Ectodermal cell (in vitro differentiated cells): Measurements from ENCODE around the gene METTL13.

Experiments
- H3K27ac ChIP-seq: 2 replicates; pipeline ENCODE4 v1.7.0; 2013; ENCODE audit warnings: mild to moderate bottlenecking, low read depth, low read length; ENCODE audit not compliant: insufficient read depth, poor library complexity, severe bottlenecking
- H3K27me3 ChIP-seq: 2 replicates; pipeline ENCODE4 v1.7.0; 2013; ENCODE audit warnings: mild to moderate bottlenecking, low read length; ENCODE audit not compliant: insufficient read depth, control insufficient read depth, poor library complexity, severe bottlenecking
- H3K36me3 ChIP-seq: one replicate; pipeline ENCODE4 v1.7.0; 2013; ENCODE audit warnings: low read length; ENCODE audit not compliant: control insufficient read depth, insufficient read depth
- H3K4me1 ChIP-seq: one replicate; pipeline ENCODE4 v1.7.0; 2013; ENCODE audit warnings: low read length; ENCODE audit not compliant: control insufficient read depth, insufficient read depth
- H3K4me3 ChIP-seq: 2 replicates; pipeline ENCODE4 v1.7.0; 2013; ENCODE audit warnings: low read depth, low read length, control low read depth; ENCODE audit not compliant: insufficient read depth
- H3K9me3 ChIP-seq: 2 replicates; pipeline ENCODE4 v1.7.0; 2013; ENCODE audit warnings: mild to moderate bottlenecking, low read length, moderate library complexity; ENCODE audit not compliant: control insufficient read depth
- WGBS, 2 experiments: methylation state at CpG; one replicate each; pipeline ENCODE4 v1.1.7; 2013; ENCODE audit warnings: missing lambda C conversion rate in 2 of 2; 5-methylcytosine and 5-hydroxymethylcytosine counted together

Gene METTL13

DNA sequence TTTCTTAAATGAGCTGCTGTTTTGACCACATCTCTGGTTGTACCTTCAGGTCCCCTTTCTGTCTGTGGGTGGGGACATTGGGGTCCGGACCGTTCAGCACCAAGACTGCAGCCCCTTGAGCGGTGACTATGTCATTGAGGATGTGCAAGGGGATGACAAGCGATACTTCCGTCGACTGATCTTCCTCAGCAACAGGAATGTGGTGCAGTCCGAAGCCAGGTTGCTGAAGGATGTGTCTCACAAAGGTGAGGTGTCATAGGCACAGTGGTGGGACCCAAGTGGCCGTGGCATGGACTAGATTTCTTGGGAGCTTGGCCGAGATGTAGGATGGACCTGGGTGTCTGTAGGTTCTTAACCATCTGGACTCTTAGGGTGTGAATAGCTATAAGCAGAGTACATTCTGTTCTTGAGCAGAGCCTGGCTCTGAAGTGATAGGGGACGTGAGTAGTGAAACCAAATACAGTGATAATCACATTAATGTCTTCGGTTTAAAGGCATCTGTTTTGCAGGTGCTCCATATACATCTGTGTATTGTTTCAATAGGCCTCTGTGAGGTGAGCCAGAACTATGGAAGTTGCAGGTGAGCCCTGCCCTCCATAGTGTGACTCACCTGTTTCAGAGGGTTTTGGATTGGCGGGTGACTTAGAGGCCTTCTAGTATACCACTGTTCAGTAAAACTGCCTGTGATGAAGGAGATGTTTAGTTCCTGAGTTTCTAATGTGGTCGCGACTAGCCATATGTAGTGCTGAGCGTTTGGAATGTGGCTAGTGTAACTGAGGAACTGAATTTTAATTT is 6.4 kb downstream of the METTL13 start:
- H3K4me1 ChIP-seq: no peaks in the 10 kb centered on the region
- 94% methylated on average over 14 of the region's 15 CpGs for WGBS, 2 experiments
- H3K36me3 ChIP-seq: peaks cover 67% of the 10 kb centered on the region

DNA sequence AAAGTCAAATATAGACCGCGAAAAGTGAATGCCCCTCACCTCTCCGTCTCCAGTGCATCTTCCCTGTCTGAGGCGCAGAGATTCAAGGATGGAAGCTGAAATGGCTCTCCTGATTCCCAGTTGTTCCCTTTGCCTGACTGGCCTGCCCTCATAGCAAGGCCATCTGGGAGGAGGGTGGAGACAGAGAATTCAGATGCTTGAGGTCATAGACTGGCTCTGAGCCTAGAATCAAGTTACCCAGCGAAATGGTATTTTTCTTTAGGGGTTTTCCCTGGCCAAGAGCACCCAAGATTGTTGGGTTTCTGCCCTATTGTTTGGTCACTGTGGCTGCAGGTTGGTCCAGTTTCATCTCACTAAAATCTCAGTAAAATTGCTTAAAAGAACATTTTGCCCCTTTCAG is 7.2 kb downstream of the METTL13 start:
- 95 to 98% methylated on average over 5 of the region's 5 CpGs for WGBS, 2 experiments
- Histone ChIP-seq H3K36me3 (peaks cover 70% of the 10 kb centered on the region), H3K4me3 (no peak overlapping the region)

More for the DNA sequence above, 6.4 kb downstream of the METTL13 start:
- no peak overlapping the region for H3K27ac ChIP-seq
- no peaks in the 10 kb centered on the region for H3K9me3 ChIP-seq
- H3K27me3 ChIP-seq: no peaks in the 10 kb centered on the region
- H3K4me3 ChIP-seq: no peak overlapping the region

DNA sequence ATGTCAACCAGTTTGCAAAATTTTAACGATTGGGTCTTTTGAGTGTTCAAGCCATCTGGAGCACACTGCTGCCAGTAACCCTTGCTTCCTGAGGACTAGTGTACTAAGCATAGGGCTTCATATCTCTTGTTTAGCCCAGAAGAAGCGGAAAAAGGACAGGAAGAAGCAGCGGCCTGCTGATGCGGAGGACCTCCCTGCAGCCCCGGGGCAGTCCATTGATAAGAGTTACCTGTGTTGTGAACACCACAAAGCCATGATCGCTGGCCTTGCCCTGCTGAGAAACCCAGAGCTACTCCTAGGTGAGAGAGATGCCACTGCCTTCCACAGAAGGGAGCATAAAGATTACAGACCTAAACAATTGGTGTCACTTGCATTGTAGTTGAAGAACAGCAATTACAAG is 8.9 kb downstream of the METTL13 start:
- 95 to 96% methylated on average over 6 of the region's 6 CpGs for WGBS, 2 experiments
- Histone ChIP-seq H3K27me3 (no peaks in the 10 kb centered on the region), H3K4me1 (no peaks in the 10 kb centered on the region), H3K4me3 (no peak overlapping the region), H3K27ac (no peak overlapping the region), H3K9me3 (no peaks in the 10 kb centered on the region), H3K36me3 (peaks cover 67% of the 10 kb centered on the region)

More for the DNA sequence above, 7.2 kb downstream of the METTL13 start:
- Histone ChIP-seq H3K4me1 (no peaks in the 10 kb centered on the region), H3K27ac (no peak overlapping the region), H3K27me3 (no peaks in the 10 kb centered on the region), H3K9me3 (no peaks in the 10 kb centered on the region)

DNA sequence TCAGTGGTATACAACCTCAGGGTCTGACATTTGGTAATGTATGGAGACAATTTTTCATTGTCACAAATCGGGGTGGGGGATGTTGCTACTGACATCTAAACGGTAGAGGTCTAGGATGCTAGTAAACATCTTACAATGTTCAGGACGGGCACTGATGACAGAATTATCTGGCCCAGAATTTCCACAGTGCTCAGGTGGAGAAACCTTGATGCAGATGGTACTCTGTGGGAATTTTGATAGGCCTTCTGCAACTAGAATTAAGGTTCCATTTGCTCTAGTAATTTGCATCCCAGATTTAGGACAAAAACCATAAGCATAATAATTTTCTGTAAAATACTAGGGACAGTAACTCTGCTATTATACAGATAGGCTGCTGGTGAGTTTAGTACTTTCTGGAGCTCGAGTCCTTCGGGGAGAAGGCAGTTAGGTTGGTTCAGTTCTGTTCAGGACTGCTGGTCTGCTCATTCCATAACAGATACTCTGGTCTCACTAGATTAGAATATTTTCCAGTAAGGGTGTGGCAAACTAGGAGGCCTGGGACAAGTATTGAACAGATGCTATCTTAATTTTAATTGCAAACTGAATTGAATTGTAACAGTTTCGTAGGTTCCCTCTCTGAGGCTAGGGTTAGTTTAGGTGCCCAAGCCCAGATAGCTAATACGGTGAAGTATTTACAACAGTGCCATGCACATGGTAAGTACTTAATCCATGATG is 11.4 kb downstream of the METTL13 start:
- Histone ChIP-seq H3K4me1 (no peaks in the 10 kb centered on the region), H3K27ac (no peak overlapping the region), H3K36me3 (peaks cover 56% of the 10 kb centered on the region), H3K4me3 (no peak overlapping the region), H3K27me3 (no peaks in the 10 kb centered on the region), H3K9me3 (no peaks in the 10 kb centered on the region)
- 96 to 99% methylated on average over 7 of the region's 7 CpGs for WGBS, 2 experiments

DNA sequence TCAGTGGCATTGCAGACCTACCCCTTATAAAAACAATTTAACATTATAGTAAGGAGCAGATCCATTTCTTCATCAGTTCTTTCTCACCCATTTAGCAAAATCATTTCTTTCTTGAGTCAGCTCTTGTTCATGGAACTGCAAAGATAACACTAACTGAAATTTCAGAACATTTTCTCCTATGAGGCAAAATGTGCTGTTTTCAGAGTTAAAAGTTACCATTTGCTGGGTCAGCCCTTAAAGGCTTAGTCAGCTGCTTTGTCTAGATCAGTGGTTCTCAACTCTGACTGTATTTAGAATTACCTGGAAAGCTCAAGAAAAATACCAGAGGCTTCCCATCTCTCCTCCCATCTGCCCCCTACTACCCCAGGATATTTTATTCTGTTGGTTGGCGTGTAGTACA is 12.2 kb downstream of the METTL13 start:
- WGBS, 2 experiments: 100% methylated on average over 1 of the region's 1 CpG
- no peaks in the 10 kb centered on the region for H3K9me3 ChIP-seq
- no peaks in the 10 kb centered on the region for H3K27me3 ChIP-seq
- H3K4me3 ChIP-seq: no peak overlapping the region
- peaks cover 48% of the 10 kb centered on the region for H3K36me3 ChIP-seq
- no peaks in the 10 kb centered on the region for H3K4me1 ChIP-seq
- no peak overlapping the region for H3K27ac ChIP-seq

DNA sequence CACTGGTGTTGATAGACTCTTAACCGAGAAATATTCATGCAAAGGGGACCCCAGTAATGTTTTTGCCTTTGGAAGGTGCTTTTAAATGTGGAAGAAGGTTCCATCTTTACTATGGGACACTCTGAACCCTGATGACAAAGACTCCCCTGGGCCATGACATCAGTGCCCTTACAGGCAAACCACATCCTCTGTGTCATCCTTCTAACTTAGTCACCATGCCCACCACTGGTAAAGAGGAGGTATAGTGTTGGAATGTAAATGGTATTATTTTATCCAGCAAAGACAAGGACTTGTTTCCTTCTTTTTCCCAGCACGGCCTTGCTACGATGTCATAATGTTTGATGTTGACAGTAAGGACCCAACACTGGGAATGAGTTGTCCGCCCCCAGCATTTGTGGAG is 12.6 kb downstream of the METTL13 start:
- 68 to 74% methylated on average over 4 of the region's 4 CpGs for WGBS, 2 experiments
- Histone ChIP-seq H3K36me3 (peaks cover 44% of the 10 kb centered on the region), H3K27ac (no peak overlapping the region), H3K4me3 (no peak overlapping the region), H3K27me3 (no peaks in the 10 kb centered on the region), H3K4me1 (no peaks in the 10 kb centered on the region), H3K9me3 (no peaks in the 10 kb centered on the region)

DNA sequence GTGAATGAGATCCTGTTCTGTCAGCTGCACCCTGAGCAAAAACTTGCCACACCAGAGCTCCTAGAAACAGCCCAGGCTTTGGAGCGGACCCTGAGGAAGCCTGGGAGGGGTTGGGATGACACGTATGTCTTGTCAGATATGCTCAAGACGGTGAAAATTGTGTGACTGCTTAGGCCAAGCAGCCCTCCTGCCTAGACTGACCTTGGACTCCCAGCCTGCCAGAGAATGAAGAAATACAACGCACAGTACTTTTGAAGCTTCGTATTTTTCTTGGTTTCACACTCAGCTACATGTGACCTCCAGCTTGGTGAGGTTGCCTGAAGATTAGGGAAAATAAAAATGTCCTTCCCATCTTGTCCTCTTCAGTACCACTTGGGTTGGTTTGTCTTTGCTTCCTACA is 15.1 kb downstream of the METTL13 start:
- Histone ChIP-seq H3K27me3 (no peaks in the 10 kb centered on the region), H3K36me3 (peaks cover 34% of the 10 kb centered on the region), H3K4me3 (no peak overlapping the region), H3K27ac (no peak overlapping the region), H3K9me3 (no peaks in the 10 kb centered on the region), H3K4me1 (no peaks in the 10 kb centered on the region)
- WGBS, 2 experiments: 94 to 96% methylated on average over 5 of the region's 5 CpGs

DNA sequence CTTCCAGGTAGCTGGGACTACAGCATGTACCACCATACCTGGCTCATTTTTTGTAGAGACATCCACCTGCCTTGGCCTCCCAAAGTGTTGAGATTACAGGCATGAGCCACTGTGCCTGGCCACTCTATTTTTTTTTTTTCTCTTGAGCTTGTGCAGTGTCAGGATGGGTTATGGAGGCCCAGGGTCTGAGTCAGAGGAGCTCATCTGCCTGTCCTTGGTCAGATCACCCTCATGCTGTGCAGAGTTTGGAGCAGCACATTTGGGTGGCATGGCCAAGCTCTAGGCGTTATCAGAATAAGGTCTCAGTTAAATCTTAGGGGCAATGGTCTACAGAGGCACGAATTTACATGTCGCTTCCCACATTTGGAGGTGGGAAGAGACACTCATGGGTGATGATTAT is 16.9 kb downstream of the METTL13 start:
- peaks cover 20% of the 10 kb centered on the region for H3K36me3 ChIP-seq
- WGBS, 2 experiments: 93% methylated on average over 3 of the region's 3 CpGs
- H3K4me1 ChIP-seq: no peaks in the 10 kb centered on the region
- H3K27me3 ChIP-seq: no peaks in the 10 kb centered on the region
- H3K4me3 ChIP-seq: no peak overlapping the region
- H3K9me3 ChIP-seq: no peaks in the 10 kb centered on the region
- no peak overlapping the region for H3K27ac ChIP-seq

DNA sequence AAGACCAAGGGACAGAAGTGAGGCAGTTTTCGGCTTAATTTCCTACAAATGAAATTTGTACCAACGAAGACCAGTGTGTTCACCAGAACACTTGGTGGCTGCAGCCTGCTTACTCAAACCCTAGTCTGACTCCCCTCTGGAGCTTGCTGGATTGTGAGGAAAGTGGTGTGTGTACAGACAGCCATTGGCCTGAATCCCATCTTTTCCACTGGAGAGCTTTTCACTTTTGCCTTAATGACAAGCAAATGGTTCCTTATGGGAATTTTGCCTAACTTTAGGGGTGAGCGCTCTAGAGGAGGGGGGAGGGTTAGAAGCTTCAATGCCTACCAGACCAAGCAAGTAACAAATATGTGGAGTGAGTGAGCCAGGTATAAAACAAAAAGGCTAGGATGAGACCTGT is 17.3 kb downstream of the METTL13 start:
- no peaks in the 10 kb centered on the region for H3K27me3 ChIP-seq
- no peak overlapping the region for H3K4me3 ChIP-seq
- no peaks in the 10 kb centered on the region for H3K4me1 ChIP-seq
- H3K27ac ChIP-seq: no peak overlapping the region
- H3K36me3 ChIP-seq: peaks cover 18% of the 10 kb centered on the region
- no peaks in the 10 kb centered on the region for H3K9me3 ChIP-seq
- 93 to 98% methylated on average over 3 of the region's 3 CpGs for WGBS, 2 experiments

DNA sequence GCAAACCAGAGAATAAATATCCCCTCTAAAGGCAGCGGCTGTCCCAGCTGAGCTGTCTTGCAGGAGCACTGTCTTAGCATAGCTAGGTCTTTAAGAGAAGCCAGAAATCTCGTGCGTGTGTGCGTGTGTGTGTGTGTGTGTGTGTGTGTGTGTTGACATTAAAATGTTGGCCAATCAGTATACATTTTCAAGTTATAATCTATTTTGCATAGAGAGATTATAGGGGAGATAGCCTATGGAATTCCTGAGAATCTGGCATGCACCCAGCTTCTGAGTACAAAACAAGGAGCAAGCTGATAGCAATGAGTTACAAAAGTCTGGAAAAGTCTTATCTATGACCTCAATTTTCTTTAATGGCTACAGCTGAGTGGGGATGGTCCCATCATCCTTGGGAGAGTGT is 17.7 kb downstream of the METTL13 start:
- H3K4me3 ChIP-seq: no peak overlapping the region
- WGBS, 2 experiments: 74 to 76% methylated on average over 4 of the region's 4 CpGs
- no peaks in the 10 kb centered on the region for H3K9me3 ChIP-seq
- no peak overlapping the region for H3K27ac ChIP-seq
- H3K4me1 ChIP-seq: no peaks in the 10 kb centered on the region
- peaks cover 14% of the 10 kb centered on the region for H3K36me3 ChIP-seq
- no peaks in the 10 kb centered on the region for H3K27me3 ChIP-seq
